A549 treated with dexamethasone at 1 μM for 4 hours (cell line): ENCODE measurements around the gene CLPTM1L. TPM values are rescaled to one million over a fixed set of nuclear protein-coding genes. Genes with fewer than 3 reads are reported as not detected.

Source experiments
- total RNA-seq: library from RNA; stranded (reverse); fragments of 200-300 nt; extraction: Qiagen RNA extraction; gene quantifications from 5 replicates; pipeline ENCODE4 v1.2.3, GENCODE V29; 2022

Gene CLPTM1L, protein sequence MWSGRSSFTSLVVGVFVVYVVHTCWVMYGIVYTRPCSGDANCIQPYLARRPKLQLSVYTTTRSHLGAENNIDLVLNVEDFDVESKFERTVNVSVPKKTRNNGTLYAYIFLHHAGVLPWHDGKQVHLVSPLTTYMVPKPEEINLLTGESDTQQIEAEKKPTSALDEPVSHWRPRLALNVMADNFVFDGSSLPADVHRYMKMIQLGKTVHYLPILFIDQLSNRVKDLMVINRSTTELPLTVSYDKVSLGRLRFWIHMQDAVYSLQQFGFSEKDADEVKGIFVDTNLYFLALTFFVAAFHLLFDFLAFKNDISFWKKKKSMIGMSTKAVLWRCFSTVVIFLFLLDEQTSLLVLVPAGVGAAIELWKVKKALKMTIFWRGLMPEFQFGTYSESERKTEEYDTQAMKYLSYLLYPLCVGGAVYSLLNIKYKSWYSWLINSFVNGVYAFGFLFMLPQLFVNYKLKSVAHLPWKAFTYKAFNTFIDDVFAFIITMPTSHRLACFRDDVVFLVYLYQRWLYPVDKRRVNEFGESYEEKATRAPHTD
- 180 to 200 TPM (median 193 TPM) in 5 replicates for total RNA-seq

DNA sequence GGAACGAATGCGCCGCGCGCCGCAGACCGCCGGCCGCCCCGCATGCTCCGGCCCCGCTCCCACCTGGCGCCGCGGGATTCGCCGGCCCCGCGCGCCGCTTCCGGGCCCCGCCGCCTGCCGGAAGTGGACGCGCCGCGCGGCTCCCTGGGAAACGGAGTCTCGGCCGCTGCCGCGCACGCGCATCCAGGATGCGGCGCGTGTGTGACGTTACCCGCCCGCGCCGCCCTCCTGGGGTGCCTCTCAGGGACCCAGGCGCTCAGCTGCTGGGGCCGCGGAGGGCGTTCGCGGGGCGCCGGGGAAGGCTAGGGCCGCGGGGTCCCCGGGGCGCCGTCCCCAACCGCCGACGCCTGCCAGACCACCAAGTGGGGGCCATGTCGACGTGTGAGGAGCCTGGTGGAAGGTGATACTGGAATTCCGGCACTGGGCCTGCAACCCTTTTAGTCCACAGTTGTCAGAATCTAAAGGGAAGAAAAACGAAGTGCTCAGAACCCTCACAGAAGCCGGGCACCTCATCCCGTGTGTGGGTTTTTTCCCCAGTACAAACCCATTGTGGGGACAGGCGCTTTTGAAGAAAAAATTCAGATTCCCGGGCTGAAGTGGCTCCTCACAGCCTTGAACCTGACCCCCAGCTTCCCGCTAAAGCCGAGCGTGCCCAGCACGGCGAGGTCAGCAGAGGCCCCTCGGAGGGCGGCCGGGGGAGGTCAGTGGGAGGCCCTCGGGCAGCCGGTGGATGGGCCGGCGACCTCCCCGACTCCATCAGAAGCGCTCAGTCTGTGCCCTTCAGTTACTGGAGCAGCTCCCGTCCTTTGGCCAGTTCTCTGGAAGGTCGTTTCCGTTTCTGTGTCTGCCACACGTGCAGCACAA lies at the start of gene CLPTM1L:
CLPTM1L (minus strand) TSS at position 125 of the 864 bp plus-strand sequence. CDS start 258 bp downstream, outside the sequence.

GRCh38 chr5:1294835-1295649 lies 49.9 kb downstream of the CLPTM1L start, which contains the start of gene TERT:
TSS of gene TERT (minus strand) at chr5:1295068. CDS start at chr5:1294989, 79 bp downstream.

Other genes with a start within 250 kb of the CLPTM1L start
- gene SLC12A7, start 233.0 kb downstream of the CLPTM1L start, total RNA-seq: 19.0 to 32.6 TPM (median 29.5 TPM) in 5 replicates
- gene SLC6A19, start 143.5 kb downstream of the CLPTM1L start, total RNA-seq: 0.32 to 0.66 TPM (median 0.64 TPM) in 5 replicates
- gene SLC6A18, start 119.7 kb downstream of the CLPTM1L start, total RNA-seq: not detected in 5 replicates
- gene TERT, start 50.0 kb downstream of the CLPTM1L start, total RNA-seq: 1.5 to 2.9 TPM (median 2.5 TPM) in 5 replicates
- 0.74 to 1.5 TPM (median 1.2 TPM) in 5 replicates for gene SLC6A3, start 100.3 kb upstream of the CLPTM1L start, total RNA-seq
- 141 to 198 TPM (median 197 TPM) in 5 replicates for gene LPCAT1, start 178.9 kb upstream of the CLPTM1L start, total RNA-seq